ENCODE measurements around the gene HIGD2A. TPM values are rescaled to one million over a fixed set of nuclear protein-coding genes. Genes with fewer than 3 reads are reported as not detected.

The HIGD2A gene
- total and polyA plus RNA-seq, 2 of the 13 experiments (the other 11 are each of a cell fraction or from before 2014, with no cell fraction given) = 89.2 to 146 TPM

- FAIRE-seq = peak; percentile 36
- H3K9ac ChIP-seq (ENCODE audit: insufficient read depth, low read depth, low read length) = no peak overlapping the region
- H4K20me1 ChIP-seq (ENCODE audit: insufficient read depth, low read length) = no peaks in the 10 kb centered on the region
- DNase-seq (ENCODE audit: low spot score) = no peak
- ChIA-PET CTCF (ENCODE audit: low intra/inter-chr PET ratio, low total read pairs) (no interaction called here), POLR2A (interaction anchor here (1.5 kb wide), 1 partner anchor 23 kb away, joined by 3 read pairs; no protein-coding TSS in a partner anchor)
- no peak for ATAC-seq
- no peak overlapping the region for H2AFZ ChIP-seq (ENCODE audit: low read length)
- no peaks in the 10 kb centered on the region; a peak in 1 of 5 replicates for H3K36me3 ChIP-seq (replicated peaks in 1 of 2; ENCODE audit: control insufficient read depth in 1 of 2, insufficient read depth in 2 of 2, low read length in 2 of 2)
- H3K4me2 ChIP-seq (ENCODE audit: low read depth, low read length) = no peak overlapping the region
- no peak overlapping the region for H3K4me3 ChIP-seq (replicated peaks in 1 of 3; ENCODE audit: insufficient read depth in 1 of 3, low read depth in 2 of 3, low read length in 3 of 3)
- H3K27ac ChIP-seq (ENCODE audit: extremely low read length, insufficient read depth, low read length) = no peak overlapping the region
- no peaks in the 10 kb centered on the region for H3K9me3 ChIP-seq (ENCODE audit: low read length)
- H3K4me1 ChIP-seq (ENCODE audit: insufficient read depth, low read length) = peaks cover 42% of the 10 kb centered on the region
- WGBS (ENCODE audit: low lambda C conversion rate) = 57% methylated on average over 5 of the region's 5 CpGs
- no TSS peak for BruUV-seq (replicated peaks)
- H3K27me3 ChIP-seq (ENCODE audit: control insufficient read depth in 1 of 2, insufficient read depth in 2 of 2, low read length in 2 of 2) = no peaks in the 10 kb centered on the region
- intact Hi-C loops (cut with micrococcal nuclease; ENCODE audit: unreplicated experiment) = no loop called here
- in situ Hi-C loops (cut with HindIII; ENCODE audit: extremely low pct_ligation_motif_present, low pct_unique_long_range_greater_than_20kb) = no loop called here
- no peaks in the 10 kb centered on the region for H3K79me2 ChIP-seq (ENCODE audit: insufficient read depth, low read length)
- TF ChIP-seq SMC3 (IDR thresholded peaks at IDR 0.05; ENCODE audit: low read length) (no peak), SRSF1 (optimal IDR thresholded peaks at IDR 0.05; ENCODE audit: low read depth, low read length) (no peak), SUZ12 (IDR thresholded peaks at IDR 0.05; ENCODE audit: low read depth, low read length) (no peak), TIGD3 (CRISPR knock-in tag; IDR thresholded peaks at IDR 0.05; ENCODE audit: borderline replicate concordance) (no peak), PAXIP1 (CRISPR knock-in tag; conservative IDR thresholded peaks at IDR 0.05) (peak; percentile 58), RXRB (CRISPR knock-in tag; IDR thresholded peaks at IDR 0.05; ENCODE audit: borderline replicate concordance) (peak; percentile 18; the same call in 1 of the 2 replicates), ZBTB20 (CRISPR knock-in tag; IDR thresholded peaks at IDR 0.05; ENCODE audit: borderline replicate concordance, low read depth) (no peak), JUN (CRISPR knock-in tag; IDR thresholded peaks at IDR 0.05) (no peak), TBX3 (IDR thresholded peaks at IDR 0.05; ENCODE audit: borderline replicate concordance) (no peak), ATRX (CRISPR knock-in tag; IDR thresholded peaks at IDR 0.05; ENCODE audit: borderline replicate concordance) (no peak), ZMYM2 (CRISPR knock-in tag; IDR thresholded peaks at IDR 0.05) (no peak), ZNF792 (CRISPR knock-in tag; IDR thresholded peaks at IDR 0.05) (no peak), RNF219 (CRISPR knock-in tag; IDR thresholded peaks at IDR 0.05) (no peak), MED8 (CRISPR knock-in tag; IDR thresholded peaks at IDR 0.05; ENCODE audit: insufficient replicate concordance) (no peak)
Observed at GRCh38 chr5:176339304-176339703, 49.2 kb upstream of the HIGD2A start.

Data from HepG2 (cell line).